HepG2 (cell line): ENCODE measurements around the gene CITED4. TPM values are rescaled to one million over a fixed set of nuclear protein-coding genes. Genes with fewer than 3 reads are reported as not detected.

Experiments
- ATAC-seq: fragments of 200-7000 bp; cut with Tn5 transposase; 3 replicates; pipeline ENCODE4 v1.9.1; 2020; ENCODE audit warnings: mild to moderate bottlenecking, moderate library complexity
- BruUV-seq: library from RNA; stranded (reverse); fragments of 400-500 nt; replicated peaks from 2 replicates; lab custom pipeline; 2021; lab: Mats Ljungman, UMichigan
- CTCF ChIA-PET: fragments of 300-600 bp; formaldehyde crosslinking; extraction: SDS; loops from one replicate; lab custom pipeline; 2021; ENCODE audit warnings: low total read pairs, inconsistent platforms, low intra/inter-chr PET ratio; lab: Yijun Ruan, JAX
- POLR2A ChIA-PET: fragments of 350-600 bp; sonication (Branson Sonifier 250); formaldehyde crosslinking; loops from one replicate; lab custom pipeline; 2020; ENCODE audit warnings: antibody characterized with exemption, inconsistent platforms; lab: Yijun Ruan, JAX
- DNase-seq: peaks from one replicate; pipeline ENCODE4 v3.0.0-alpha.2; 2015; ENCODE audit warnings: low spot score
- FAIRE-seq: peaks from 3 replicates; lab custom pipeline; 2011; peaks lifted over from hg19 to GRCh38; lab: Jason Lieb, UNC
- H2AFZ ChIP-seq: one replicate; pipeline ENCODE4 v1.6.1; 2011; ENCODE audit warnings: low read length, inconsistent platforms
- H3K27ac ChIP-seq: fragments of 300-600 bp; 3 replicates; pipeline ENCODE4 v1.8.0; 2011; ENCODE audit warnings: mixed run types, mild to moderate bottlenecking, mixed read lengths, low read length, inconsistent platforms; ENCODE audit not compliant: insufficient read depth; ENCODE audit errors: extremely low read length
- H3K27me3 ChIP-seq, 2 experiments: fragments of 200-600 bp in 1 of 2; 2 replicates in 1 of 2; 3 replicates in 1 of 2; pipeline versions ENCODE4 v1.6.0 to v1.8.0; 2011; ENCODE audit warnings: low read length in 2 of 2, mild to moderate bottlenecking in 2 of 2, moderate library complexity in 2 of 2, inconsistent platforms in 1 of 2; ENCODE audit not compliant: insufficient read depth in 2 of 2, control insufficient read depth in 1 of 2
- H3K36me3 ChIP-seq, 2 experiments: fragments of 200-600 bp in 1 of 2; replicated peaks in 1 of 2; 2 replicates in 1 of 2; 3 replicates in 1 of 2; pipeline versions ENCODE4 v1.5.1 to v1.8.0; 2011; ENCODE audit warnings: low read length in 2 of 2, inconsistent platforms in 1 of 2; ENCODE audit not compliant: insufficient read depth in 2 of 2, control insufficient read depth in 1 of 2
- H3K4me1 ChIP-seq: 2 replicates; pipeline ENCODE4 v1.5.1; 2012; ENCODE audit warnings: low read length, inconsistent platforms; ENCODE audit not compliant: insufficient read depth
- H3K4me2 ChIP-seq: 2 replicates; pipeline ENCODE4 v1.6.0; 2011; ENCODE audit warnings: low read depth, low read length, inconsistent platforms
- H3K4me3 ChIP-seq, 3 experiments: fragments of 200-600 bp in 1 of 3; sonication (generic), shearing (Covaris generic) in 1 of 3; replicated peaks in 1 of 3; 2 replicates each; pipeline ENCODE4 v1.5.1; 2011 to 2016; ENCODE audit warnings: low read length in 3 of 3, inconsistent platforms in 2 of 3, low read depth in 2 of 3, mild to moderate bottlenecking in 2 of 3, control low read depth in 1 of 3, mixed read lengths in 1 of 3; ENCODE audit not compliant: insufficient read depth in 1 of 3
- H3K79me2 ChIP-seq: one replicate; pipeline ENCODE4 v1.6.1; 2011; ENCODE audit warnings: low read length, inconsistent platforms; ENCODE audit not compliant: insufficient read depth
- H3K9ac ChIP-seq: 2 replicates; pipeline ENCODE4 v1.6.0; 2011; ENCODE audit warnings: mild to moderate bottlenecking, low read depth, low read length, inconsistent platforms; ENCODE audit not compliant: insufficient read depth
- H3K9me3 ChIP-seq: 2 replicates; pipeline ENCODE4 v1.5.1; 2012; ENCODE audit warnings: mild to moderate bottlenecking, low read length
- H4K20me1 ChIP-seq: 2 replicates; pipeline ENCODE4 v1.6.0; 2011; ENCODE audit warnings: inconsistent platforms, mild to moderate bottlenecking, low read length, moderate library complexity; ENCODE audit not compliant: insufficient read depth
- CEBPB ChIP-seq: IDR thresholded peaks from 2 replicates; pipeline ENCODE4 v1.6.1; 2011; ENCODE audit warnings: low read depth, low read length, improper control_type of control experiment, borderline replicate concordance
- CEBPG ChIP-seq: IDR thresholded peaks from 2 replicates; pipeline ENCODE4 v1.6.1; 2016
- CTCF ChIP-seq: sonication (generic); formaldehyde crosslinking; IDR thresholded peaks from 2 replicates; pipeline ENCODE4 v1.5.0; 2020; ENCODE audit warnings: mild to moderate bottlenecking, missing genetic modification reagents, moderate library complexity
- KLF6 ChIP-seq: IDR thresholded peaks from 2 replicates; pipeline ENCODE4 v1.8.0; 2016; ENCODE audit warnings: missing biosample characterization, missing genetic modification reagents
- NFE2 ChIP-seq: sonication (generic); formaldehyde crosslinking; IDR thresholded peaks from 2 replicates; pipeline ENCODE4 v1.4.0; 2020; ENCODE audit warnings: missing genetic modification reagents
- RAD21 ChIP-seq: fragments of 450-650 bp; formaldehyde crosslinking; IDR thresholded peaks from 2 replicates; pipeline ENCODE4 v1.5.0; 2020; ENCODE audit warnings: mild to moderate bottlenecking
- SIX1 ChIP-seq: sonication (generic); formaldehyde crosslinking; IDR thresholded peaks from 2 replicates; pipeline ENCODE4 v1.4.0; 2020; ENCODE audit warnings: missing genetic modification reagents, borderline replicate concordance
- SRY ChIP-seq: sonication (generic); formaldehyde crosslinking; IDR thresholded peaks from 2 replicates; pipeline ENCODE4 v1.8.0; 2022; ENCODE audit warnings: mild to moderate bottlenecking, missing genetic modification reagents
- TFAP4 ChIP-seq: sonication (generic); IDR thresholded peaks from 2 replicates; pipeline ENCODE4 v1.6.1; 2016; ENCODE audit warnings: low read depth, borderline replicate concordance
- ZBTB26 ChIP-seq: IDR thresholded peaks from 2 replicates; pipeline ENCODE4 v1.6.1; 2016; ENCODE audit warnings: missing compliant biosample characterization, missing genetic modification reagents, borderline replicate concordance
- ZNF24 ChIP-seq: fragments of 450-650 bp; IDR thresholded peaks from 2 replicates; pipeline ENCODE4 v1.6.1; 2017; ENCODE audit warnings: antibody characterized with exemption, mild to moderate bottlenecking
- ZNF550 ChIP-seq: sonication (generic); formaldehyde crosslinking; IDR thresholded peaks from 2 replicates; pipeline ENCODE4 v1.4.0; 2020; ENCODE audit warnings: mild to moderate bottlenecking, missing genetic modification reagents, borderline replicate concordance
- ZNF564 ChIP-seq: sonication (generic); formaldehyde crosslinking; IDR thresholded peaks from 2 replicates; pipeline ENCODE4 v1.8.1; 2023; ENCODE audit warnings: mild to moderate bottlenecking, missing genetic modification reagents
- ZNF788 ChIP-seq: sonication (generic); formaldehyde crosslinking; IDR thresholded peaks from 2 replicates; pipeline ENCODE4 v1.5.0; 2020; ENCODE audit warnings: mild to moderate bottlenecking, missing genetic modification reagents, borderline replicate concordance
- WGBS: methylation state at CpG from one replicate; pipeline ENCODE4 v1.1.6; 2017; ENCODE audit warnings: low lambda C conversion rate; 5-methylcytosine and 5-hydroxymethylcytosine counted together
- in situ Hi-C: cut with HindIII; loops from 2 replicates; pipeline ENCODE4 v1.10.0; 2017; ENCODE audit warnings: low pct_unique_long_range_greater_than_20kb; ENCODE audit not compliant: extremely low pct_ligation_motif_present
- intact Hi-C: fragments of 100-400 bp; cut with micrococcal nuclease; formaldehyde crosslinking; loops from one replicate; pipeline ENCODE4 v1.10.0; 2022; ENCODE audit not compliant: unreplicated experiment
- polyA plus RNA-seq, 8 experiments: library from polyadenylated mRNA; depleted of rRNA in 3 of 8; stranded (reverse) in 7 of 8; unstranded in 1 of 8; fragments of >200 nt; fragmentation: Illumina TruSeq in 4 of 8; extraction: Trizol in 4 of 8; gene quantifications; 2 replicates each; pipeline versions ENCODE4 v1.2.1 to v1.2.3, GENCODE V29; 2011 to 2016; ENCODE audit warnings: low read depth in 4 of 8, missing spikeins in 1 of 8, mixed read lengths in 1 of 8; ENCODE audit not compliant: insufficient read depth in 1 of 8
- total RNA-seq, 5 experiments: library from RNA; depleted of rRNA; stranded (reverse); fragments of >200 nt; fragmentation: Illumina TruSeq; extraction: Trizol; gene quantifications; 2 replicates each; pipeline ENCODE4 v1.2.3, GENCODE V29; 2016; ENCODE audit warnings: low read depth in 1 of 5

The CITED4 gene
- total and polyA plus RNA-seq, 2 of the 13 experiments (the other 11 are each of a cell fraction or from before 2014, with no cell fraction given): 1.5 to 9.9 TPM

- TF ChIP-seq KLF6 (CRISPR knock-in tag): no peak
- Histone ChIP-seq H3K4me2 (no peak overlapping the region), H3K27ac (no peak overlapping the region), H4K20me1 (no peaks in the 10 kb centered on the region), H3K9me3 (no peaks in the 10 kb centered on the region), H3K27me3 (peaks cover 0 to 4% of the 10 kb centered on the region in 2 experiments; a peak in 3 of 5 replicates), H2AFZ (no peak overlapping the region), H3K9ac (no peak overlapping the region), H3K36me3 (no peaks in the 10 kb centered on the region), H3K4me1 (peaks cover 28% of the 10 kb centered on the region), H3K79me2 (no peaks in the 10 kb centered on the region), H3K4me3 (no peak overlapping the region)
- BruUV-seq: no TSS peak
- no peak for DNase-seq
- FAIRE-seq: no peak
- ChIA-PET POLR2A (interaction anchor here (0.8 to 1.3 kb wide), 2 partner anchors 111 to 130 kb away, joined by 3 read pairs; partner anchors contain the start of gene NFYC), CTCF (no interaction called here)
- no peak for ATAC-seq
- intact Hi-C loops: no loop called here
- in situ Hi-C loops: no loop called here
- WGBS: 7% methylated on average over 6 of the region's 6 CpGs
These were observed 41.1 kb downstream of the CITED4 start for GRCh38 chr1:40820911-40821693.

- ATAC-seq (peak; percentile 60), FAIRE-seq (peak; percentile 36), DNase-seq (no peak)
- Histone ChIP-seq H3K4me3 (no peak overlapping the region), H2AFZ (no peak overlapping the region), H3K79me2 (no peaks in the 10 kb centered on the region), H3K9ac (no peak overlapping the region), H4K20me1 (no peaks in the 10 kb centered on the region), H3K27ac (no peak overlapping the region), H3K9me3 (no peaks in the 10 kb centered on the region), H3K36me3 (no peaks in the 10 kb centered on the region), H3K4me2 (no peak overlapping the region), H3K4me1 (peaks cover 20% of the 10 kb centered on the region), H3K27me3 (peaks cover 0 to 8% of the 10 kb centered on the region in 2 experiments; a peak in 3 of 5 replicates)
- BruUV-seq: no TSS peak
- WGBS: no CpG with 5 or more reads among the region's 3 CpGs
- intact Hi-C loops: no loop called here
- CTCF ChIA-PET: no interaction called here
- in situ Hi-C loops: no loop called here
- POLR2A ChIA-PET: interaction anchor here (0.8 to 1.3 kb wide), 2 partner anchors 110 to 129 kb away, joined by 3 read pairs; partner anchors contain the start of gene NFYC
- peak; percentile 49 for TF ChIP-seq CTCF (CRISPR knock-in tag)
- no peak for TF ChIP-seq ZNF564
- no peak for TF ChIP-seq SRY
- TF ChIP-seq ZNF550 (CRISPR knock-in tag): no peak
- TF ChIP-seq CEBPB: peak; percentile 59
- no peak for TF ChIP-seq ZBTB26 (CRISPR knock-in tag)
- no peak for TF ChIP-seq NFE2 (CRISPR knock-in tag)
- TF ChIP-seq RAD21 (CRISPR knock-in tag): 0 out of 2 replicates have a peak, but pooled peaks have one; percentile 23
- no peak for TF ChIP-seq SIX1 (CRISPR knock-in tag)
- TF ChIP-seq CEBPG (CRISPR knock-in tag): peak; percentile 66
- no peak for TF ChIP-seq ZNF788 (CRISPR knock-in tag)
- peak; percentile 47; the same call in 1 of the 2 replicates for TF ChIP-seq TFAP4
- peak; percentile 84 for TF ChIP-seq ZNF24
These were observed 41.8 kb downstream of the CITED4 start for GRCh38 chr1:40820251-40820797.
